ENCODE data around the gene NR5A1. TPM values are rescaled to one million over a fixed set of nuclear protein-coding genes. Genes with fewer than 3 reads are reported as not detected.

Gene NR5A1
- total RNA-seq, 2 experiments from 2014 or later = not detected

GRCh38 chr9:124442379-124442778 is 64.8 kb downstream of the NR5A1 start:
- Mint-ChIP-seq H3K27ac (no peak overlapping the region), H3K4me3 (no peak overlapping the region), H3K9me3 (no peaks in the 10 kb centered on the region), H3K36me3 (ENCODE audit: low read depth) (no peaks in the 10 kb centered on the region), H3K27me3 (peaks cover 20% of the 10 kb centered on the region), H3K4me1 (ENCODE audit: low read depth) (no peaks in the 10 kb centered on the region)
- ATAC-seq = no peak
- no peak for DNase-seq
- CTCF ChIA-PET = interaction anchor here (1.3 kb wide), 1 partner anchor 24 kb away, joined by 4 read pairs; no protein-coding TSS in a partner anchor
- no peak for TF ChIP-seq CTCF (IDR thresholded peaks at IDR 0.05)
- intact Hi-C loops (cut with micrococcal nuclease) = no loop called here
- POLR2A ChIA-PET = no interaction called here

DNA sequence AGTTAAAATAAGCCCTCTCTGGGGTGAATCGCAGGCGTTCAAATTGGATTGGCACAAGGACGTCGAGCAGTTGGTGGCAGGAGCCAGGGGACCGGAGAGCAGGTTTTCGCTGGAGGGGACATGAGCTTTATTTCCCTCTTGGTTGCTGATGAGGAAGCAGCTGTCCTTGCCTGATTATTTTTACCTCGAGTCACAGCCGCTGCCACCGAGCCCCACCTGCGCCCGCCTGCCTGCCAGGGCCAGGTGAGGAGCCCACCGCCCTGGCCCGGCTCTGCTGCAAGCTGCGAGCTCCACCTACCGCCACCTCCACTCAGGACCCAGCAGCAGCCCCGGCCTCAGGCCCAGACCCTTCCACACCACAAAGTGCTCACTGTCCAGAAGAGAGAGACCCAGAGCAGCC is 65.9 kb downstream of the NR5A1 start:
- Mint-ChIP-seq H3K4me1 (ENCODE audit: low read depth) (no peaks in the 10 kb centered on the region), H3K4me3 (no peak overlapping the region), H3K9me3 (no peaks in the 10 kb centered on the region), H3K36me3 (ENCODE audit: low read depth) (no peaks in the 10 kb centered on the region), H3K27me3 (peaks cover 19% of the 10 kb centered on the region), H3K27ac (no peak overlapping the region)
- ChIA-PET POLR2A (no interaction called here), CTCF (interaction anchor here (1.3 kb wide), 1 partner anchor 23 kb away, joined by 4 read pairs; no protein-coding TSS in a partner anchor)
- intact Hi-C loops (cut with micrococcal nuclease) = no loop called here
- no peak for TF ChIP-seq CTCF (IDR thresholded peaks at IDR 0.05)
- DNase-seq = no peak
- no peak for ATAC-seq

DNA sequence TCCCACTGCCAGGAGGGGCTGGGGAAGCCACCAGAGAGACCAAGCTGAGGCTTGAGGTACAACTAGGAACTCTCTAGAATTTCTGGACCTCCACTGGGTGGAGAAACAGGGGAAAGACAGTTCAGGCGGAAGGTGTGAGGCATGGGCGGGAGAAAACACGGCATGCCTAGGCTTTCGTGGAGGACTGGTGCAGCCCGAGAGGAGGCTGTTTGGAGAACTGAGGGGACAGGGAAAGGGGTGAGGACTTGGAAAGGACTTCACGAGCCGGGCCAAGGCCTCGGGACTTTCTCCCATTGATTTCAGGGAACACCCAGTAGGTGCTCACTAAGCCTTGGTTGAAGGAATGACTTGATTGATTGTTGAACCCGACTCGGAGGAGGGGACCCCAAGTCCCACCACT is 66.4 kb downstream of the NR5A1 start:
- DNase-seq (no peak), ATAC-seq (no peak)
- ChIA-PET CTCF (no interaction called here), POLR2A (no interaction called here)
- peaks cover 19% of the 10 kb centered on the region for H3K27me3 Mint-ChIP-seq
- H3K27ac Mint-ChIP-seq = no peak overlapping the region
- intact Hi-C loops (cut with micrococcal nuclease) = no loop called here
- H3K4me3 Mint-ChIP-seq = no peak overlapping the region
- H3K36me3 Mint-ChIP-seq (ENCODE audit: low read depth) = no peaks in the 10 kb centered on the region
- no peaks in the 10 kb centered on the region for H3K4me1 Mint-ChIP-seq (ENCODE audit: low read depth)
- no peak for TF ChIP-seq CTCF (IDR thresholded peaks at IDR 0.05)
- H3K9me3 Mint-ChIP-seq = no peaks in the 10 kb centered on the region

DNA sequence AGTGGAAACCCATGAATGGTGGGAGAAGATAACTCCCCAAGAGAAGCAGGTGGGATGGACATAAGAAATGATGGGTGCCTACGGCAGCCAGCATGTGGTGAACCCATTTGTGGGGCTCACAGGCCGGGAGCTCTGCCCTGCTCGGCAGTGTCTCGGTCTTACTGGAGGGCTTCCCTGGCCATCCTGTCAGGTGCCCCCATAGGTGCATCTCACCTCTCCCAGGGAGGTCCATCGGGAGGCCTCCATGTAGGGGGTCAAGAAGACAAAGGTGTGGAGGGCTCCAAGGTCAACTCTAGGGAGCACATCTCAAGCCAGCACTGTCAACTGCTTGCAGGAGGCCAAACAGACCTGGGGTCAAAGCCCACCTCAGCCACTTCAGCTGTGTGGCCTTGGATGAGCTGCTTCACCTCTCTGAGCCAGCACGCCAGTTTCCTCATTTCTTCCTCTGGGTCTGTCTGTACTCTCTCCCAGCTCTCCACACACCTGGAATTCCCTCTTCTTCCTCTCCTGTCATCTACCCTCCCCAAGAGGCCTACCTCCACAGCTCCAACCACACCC is 67.4 kb downstream of the NR5A1 start:
- H3K9me3 Mint-ChIP-seq = no peaks in the 10 kb centered on the region
- H3K4me3 Mint-ChIP-seq = no peak overlapping the region
- intact Hi-C loops (cut with micrococcal nuclease) = no loop called here
- no peak for TF ChIP-seq CTCF (IDR thresholded peaks at IDR 0.05)
- H3K4me1 Mint-ChIP-seq (ENCODE audit: low read depth) = no peaks in the 10 kb centered on the region
- H3K27me3 Mint-ChIP-seq = peaks cover 19% of the 10 kb centered on the region
- DNase-seq = no peak
- ATAC-seq = no peak
- H3K27ac Mint-ChIP-seq = no peak overlapping the region
- ChIA-PET POLR2A (interaction anchor here (0.6 kb wide), 1 partner anchor 757 kb away, joined by 3 read pairs; no protein-coding TSS in a partner anchor), CTCF (interaction anchor here (1.1 to 1.4 kb wide), 2 partner anchors 30 to 97 kb away, joined by 3 to 4 read pairs; no protein-coding TSS in a partner anchor)
- no peaks in the 10 kb centered on the region for H3K36me3 Mint-ChIP-seq (ENCODE audit: low read depth)

DNA sequence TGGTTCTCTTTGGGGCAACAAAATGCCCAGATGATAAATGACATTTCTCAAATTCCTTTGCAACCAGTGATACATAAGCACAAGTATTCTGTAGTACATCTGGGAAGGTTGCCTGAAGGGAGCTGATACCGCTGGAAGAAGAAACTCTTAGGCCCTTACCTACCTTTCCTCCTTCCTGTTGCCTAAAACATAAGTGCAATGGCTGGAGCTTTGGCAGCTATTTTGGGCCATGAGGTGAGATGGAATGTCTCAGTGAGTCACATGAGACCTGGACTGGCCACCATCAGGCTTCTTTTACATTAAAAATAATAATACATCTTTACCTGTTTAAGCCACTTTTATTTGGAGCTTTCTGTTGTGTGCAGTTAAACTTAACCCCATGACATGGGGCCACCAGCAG is 68.1 kb downstream of the NR5A1 start:
- no peaks in the 10 kb centered on the region for H3K4me1 Mint-ChIP-seq (ENCODE audit: low read depth)
- H3K36me3 Mint-ChIP-seq (ENCODE audit: low read depth) = no peaks in the 10 kb centered on the region
- peaks cover 17% of the 10 kb centered on the region for H3K27me3 Mint-ChIP-seq
- no peak for ATAC-seq
- POLR2A ChIA-PET = interaction anchor here (0.6 kb wide), 1 partner anchor 756 kb away, joined by 3 read pairs; no protein-coding TSS in a partner anchor
- no peak for DNase-seq
- CTCF ChIA-PET = interaction anchor here (1.1 to 1.4 kb wide), 2 partner anchors 29 to 98 kb away, joined by 3 to 4 read pairs; no protein-coding TSS in a partner anchor
- intact Hi-C loops (cut with micrococcal nuclease) = no loop called here
- no peak overlapping the region for H3K4me3 Mint-ChIP-seq
- H3K9me3 Mint-ChIP-seq = no peaks in the 10 kb centered on the region
- no peak for TF ChIP-seq CTCF (IDR thresholded peaks at IDR 0.05)
- no peak overlapping the region for H3K27ac Mint-ChIP-seq
